Vagina (tissue), 2 donors: ENCODE measurements around the gene ZNF146. TPM values are rescaled to one million over a fixed set of nuclear protein-coding genes. Genes with fewer than 3 reads are reported as not detected.

Experiments used
- DNase-seq, 2 donors: peaks; one replicate each; pipeline ENCODE4 v3.0.0-alpha.2; 2017; ENCODE audit errors: extremely low spot score in 2 of 2
- H3K27ac ChIP-seq: fragments of 200-600 bp; sonication (generic); one replicate; pipeline ENCODE4 v1.5.1; 2019
- H3K27me3 ChIP-seq: fragments of 200-600 bp; sonication (generic); one replicate; pipeline ENCODE4 v1.5.1; 2019
- H3K36me3 ChIP-seq, 2 donors: fragments of 200-600 bp; sonication (generic); one replicate each; pipeline ENCODE4 v1.5.1; 2017 to 2019
- H3K4me1 ChIP-seq: fragments of 200-600 bp; sonication (generic); one replicate; pipeline ENCODE4 v1.5.1; 2019
- H3K4me3 ChIP-seq, 2 donors: fragments of 200-600 bp; sonication (generic); 1 replicate in 1 of 2; 2 replicates in 1 of 2; pipeline ENCODE4 v1.5.1; 2016 to 2019
- H3K9me3 ChIP-seq: fragments of 200-600 bp; sonication (generic); one replicate; pipeline ENCODE4 v1.5.1; 2019
- POLR2A ChIP-seq, 2 donors: fragments of 450-650 bp; IDR thresholded peaks; one replicate each; pipeline ENCODE4 v1.6.1; 2017; ENCODE audit warnings: antibody characterized with exemption in 2 of 2, mild to moderate bottlenecking in 2 of 2, moderate library complexity in 2 of 2
- POLR2AphosphoS5 ChIP-seq, 2 donors: sonication (generic); formaldehyde crosslinking; IDR thresholded peaks; one replicate each; pipeline ENCODE4 v1.9.0; 2017; ENCODE audit warnings: antibody characterized with exemption in 2 of 2, mild to moderate bottlenecking in 2 of 2, low read depth in 1 of 2; ENCODE audit not compliant: insufficient read depth in 1 of 2
- intact Hi-C: fragments of 100-400 bp; cut with DNase I; formaldehyde crosslinking; loops from one replicate; pipeline ENCODE4 v1.15.1; 2023
- total RNA-seq: library from RNA; depleted of rRNA; stranded (reverse); fragments of >200 nt; gene quantifications from one replicate; pipeline ENCODE4 v1.2.3, GENCODE V29; 2016
- TF ChIP-seq, protein P1 (sequence below), 3 experiments: fragments of 450-650 bp in 2 of 3; fragments of 200-600 bp in 1 of 3; sonication (generic) in 1 of 3; IDR thresholded peaks; one replicate each; pipeline ENCODE4 v1.5.1; 2017 to 2019; ENCODE audit warnings: antibody characterized with exemption in 3 of 3, mild to moderate bottlenecking in 2 of 3, moderate library complexity in 2 of 3

Gene ZNF146
- total RNA-seq, 1 donor from 2014 or later = 42.2 TPM

DNA sequence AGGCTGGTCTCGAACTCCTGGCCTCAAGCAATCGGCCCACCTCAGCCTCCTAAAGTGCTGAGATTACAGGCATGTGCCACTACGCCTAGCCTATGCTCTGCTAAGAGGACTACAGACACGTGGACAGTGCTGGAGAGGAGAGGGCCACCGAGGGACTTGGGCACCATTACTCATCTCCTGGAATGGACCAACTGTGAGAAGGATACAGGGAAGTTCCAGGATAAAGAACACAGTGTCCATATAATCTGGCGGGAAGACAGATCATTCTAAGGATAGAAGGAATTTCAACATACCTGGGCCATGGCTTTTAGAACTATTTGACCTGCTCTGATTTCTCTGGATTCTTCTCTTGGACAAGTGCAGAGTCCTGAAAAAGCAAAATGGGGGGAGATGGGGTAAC is 13.2 kb upstream of the ZNF146 start:
- TF ChIP-seq POLR2A (IDR thresholded peaks at IDR 0.05) (no peak), POLR2AphosphoS5 (IDR thresholded peaks at IDR 0.05; ENCODE audit: insufficient read depth in 1 of 2, low read depth in 1 of 2) (no peak)
- TF ChIP-seq, protein P1, sequence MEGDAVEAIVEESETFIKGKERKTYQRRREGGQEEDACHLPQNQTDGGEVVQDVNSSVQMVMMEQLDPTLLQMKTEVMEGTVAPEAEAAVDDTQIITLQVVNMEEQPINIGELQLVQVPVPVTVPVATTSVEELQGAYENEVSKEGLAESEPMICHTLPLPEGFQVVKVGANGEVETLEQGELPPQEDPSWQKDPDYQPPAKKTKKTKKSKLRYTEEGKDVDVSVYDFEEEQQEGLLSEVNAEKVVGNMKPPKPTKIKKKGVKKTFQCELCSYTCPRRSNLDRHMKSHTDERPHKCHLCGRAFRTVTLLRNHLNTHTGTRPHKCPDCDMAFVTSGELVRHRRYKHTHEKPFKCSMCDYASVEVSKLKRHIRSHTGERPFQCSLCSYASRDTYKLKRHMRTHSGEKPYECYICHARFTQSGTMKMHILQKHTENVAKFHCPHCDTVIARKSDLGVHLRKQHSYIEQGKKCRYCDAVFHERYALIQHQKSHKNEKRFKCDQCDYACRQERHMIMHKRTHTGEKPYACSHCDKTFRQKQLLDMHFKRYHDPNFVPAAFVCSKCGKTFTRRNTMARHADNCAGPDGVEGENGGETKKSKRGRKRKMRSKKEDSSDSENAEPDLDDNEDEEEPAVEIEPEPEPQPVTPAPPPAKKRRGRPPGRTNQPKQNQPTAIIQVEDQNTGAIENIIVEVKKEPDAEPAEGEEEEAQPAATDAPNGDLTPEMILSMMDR (IDR thresholded peaks at IDR 0.05) = no peak
- Histone ChIP-seq H3K4me3 (no peak overlapping the region), H3K27ac (no peak overlapping the region), H3K4me1 (no peaks in the 10 kb centered on the region), H3K36me3 (no peaks in the 10 kb centered on the region), H3K9me3 (no peaks in the 10 kb centered on the region), H3K27me3 (no peaks in the 10 kb centered on the region)
- DNase-seq = no peak
- intact Hi-C loops = no loop called here

DNA sequence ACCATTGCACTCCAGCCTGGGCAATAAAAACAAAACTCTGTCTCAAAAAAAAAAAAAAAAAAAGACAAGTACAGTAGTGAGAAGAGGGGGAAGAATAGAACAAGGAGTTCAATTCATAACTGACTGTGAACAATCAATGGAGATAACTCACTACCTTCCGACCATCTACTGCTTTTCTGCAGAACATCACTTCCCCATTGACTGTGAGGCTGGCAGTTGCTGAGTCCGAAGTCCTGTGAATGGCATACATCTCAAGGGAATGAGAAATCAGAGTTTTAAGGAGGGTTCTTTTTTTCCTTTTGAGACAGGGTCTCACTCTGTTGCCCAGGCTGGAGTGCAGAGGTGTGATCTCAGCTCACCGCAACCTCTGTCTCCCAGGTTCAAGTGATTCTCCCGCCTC is 11.6 kb upstream of the ZNF146 start:
- TF ChIP-seq POLR2A (IDR thresholded peaks at IDR 0.05) (no peak), POLR2AphosphoS5 (IDR thresholded peaks at IDR 0.05; ENCODE audit: insufficient read depth in 1 of 2, low read depth in 1 of 2) (no peak)
- TF ChIP-seq, protein P1 (IDR thresholded peaks at IDR 0.05) = no peak
- intact Hi-C loops = no loop called here
- no peaks in the 10 kb centered on the region for H3K4me1 ChIP-seq
- no peak overlapping the region for H3K4me3 ChIP-seq
- H3K27me3 ChIP-seq = no peaks in the 10 kb centered on the region
- no peaks in the 10 kb centered on the region for H3K9me3 ChIP-seq
- no peak overlapping the region for H3K27ac ChIP-seq
- DNase-seq = no peak
- H3K36me3 ChIP-seq = no peaks in the 10 kb centered on the region

DNA sequence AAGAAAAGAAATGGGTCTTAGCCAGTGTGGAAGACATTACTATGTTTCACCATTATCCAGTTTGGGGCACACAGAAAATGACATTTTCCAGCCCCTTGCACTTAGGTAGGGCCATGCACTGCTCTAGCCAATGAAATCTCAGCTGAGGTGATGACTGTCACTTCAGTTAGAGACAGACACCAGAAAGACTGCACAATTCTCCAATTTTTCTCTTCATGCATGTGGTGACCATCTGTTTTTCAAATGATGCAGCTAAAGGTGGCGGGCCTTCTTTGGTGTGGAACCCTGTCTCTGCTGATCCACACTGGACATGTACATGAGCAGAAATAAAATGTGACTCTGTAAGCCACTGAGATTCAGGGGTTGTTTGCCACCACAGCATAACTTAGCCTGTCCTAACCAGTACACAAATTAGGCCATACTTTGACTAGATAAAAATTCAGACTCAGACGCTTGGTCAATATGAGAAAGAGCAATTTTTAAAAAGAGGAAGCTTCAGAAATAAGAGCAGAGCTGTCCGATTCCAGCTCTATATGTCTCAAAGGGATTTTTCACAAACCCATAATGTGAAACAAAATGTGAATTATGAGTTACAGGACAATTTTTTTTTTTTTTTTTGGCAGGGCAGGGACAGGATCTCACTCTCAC is 7.2 kb upstream of the ZNF146 start:
- Histone ChIP-seq H3K27ac (no peak overlapping the region), H3K36me3 (no peaks in the 10 kb centered on the region), H3K9me3 (no peaks in the 10 kb centered on the region), H3K4me1 (no peaks in the 10 kb centered on the region), H3K27me3 (no peaks in the 10 kb centered on the region), H3K4me3 (no peak overlapping the region)
- TF ChIP-seq, protein P1 (IDR thresholded peaks at IDR 0.05) = no peak
- no peak for TF ChIP-seq POLR2A (IDR thresholded peaks at IDR 0.05)
- TF ChIP-seq POLR2AphosphoS5 (IDR thresholded peaks at IDR 0.05; ENCODE audit: insufficient read depth in 1 of 2, low read depth in 1 of 2) = no peak
- intact Hi-C loops = no loop called here
- DNase-seq = no peak

DNA sequence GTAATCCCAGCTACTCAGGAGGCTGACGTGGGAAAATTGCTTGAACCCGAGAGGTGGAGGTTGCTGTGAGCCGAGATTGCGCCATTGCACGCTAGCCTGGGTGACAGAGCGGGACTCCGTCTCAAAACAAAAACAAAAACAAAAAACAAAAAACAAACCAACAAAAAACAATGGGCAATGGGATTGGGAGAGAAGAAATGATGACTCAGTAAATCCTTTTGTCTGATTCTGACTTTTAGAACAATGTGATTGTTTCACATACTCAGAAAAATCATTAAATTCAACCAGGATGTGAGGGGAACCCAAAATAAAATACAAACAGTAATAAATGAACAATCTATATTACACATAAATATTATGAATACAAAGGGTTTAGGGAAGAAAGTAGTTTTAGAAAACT is 5.5 kb upstream of the ZNF146 start:
- Histone ChIP-seq H3K9me3 (no peaks in the 10 kb centered on the region), H3K4me3 (no peak overlapping the region), H3K27ac (no peak overlapping the region), H3K4me1 (peaks cover 11% of the 10 kb centered on the region), H3K36me3 (no peaks in the 10 kb centered on the region), H3K27me3 (no peaks in the 10 kb centered on the region)
- TF ChIP-seq POLR2AphosphoS5 (IDR thresholded peaks at IDR 0.05; ENCODE audit: insufficient read depth in 1 of 2, low read depth in 1 of 2) = no peak
- TF ChIP-seq, protein P1 (IDR thresholded peaks at IDR 0.05) = no peak
- TF ChIP-seq POLR2A (IDR thresholded peaks at IDR 0.05) = no peak
- DNase-seq = no peak
- intact Hi-C loops = no loop called here

DNA sequence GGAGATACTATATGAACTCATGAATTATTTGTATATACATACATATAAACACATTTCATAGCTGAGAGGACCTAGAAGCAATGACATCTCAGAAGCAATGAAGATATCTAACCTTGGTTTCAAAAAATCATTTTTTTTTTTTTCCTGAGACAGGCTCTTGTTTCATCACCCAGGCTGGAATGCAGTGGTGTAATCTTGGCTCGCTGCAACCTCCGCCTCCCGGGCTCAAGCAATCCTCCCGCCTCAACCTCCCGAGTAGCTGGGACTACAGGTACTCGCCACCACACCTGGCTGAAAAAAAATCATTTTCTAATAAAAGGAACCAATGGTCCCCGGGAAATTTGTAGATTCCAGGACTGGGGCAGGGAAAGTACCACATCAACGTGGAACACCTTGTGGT is 4.4 kb upstream of the ZNF146 start:
- Histone ChIP-seq H3K27ac (no peak overlapping the region), H3K9me3 (no peaks in the 10 kb centered on the region), H3K4me3 (no peak overlapping the region), H3K36me3 (no peaks in the 10 kb centered on the region), H3K4me1 (peaks cover 12% of the 10 kb centered on the region), H3K27me3 (no peaks in the 10 kb centered on the region)
- TF ChIP-seq, protein P1 (IDR thresholded peaks at IDR 0.05) = no peak
- no peak for TF ChIP-seq POLR2AphosphoS5 (IDR thresholded peaks at IDR 0.05; ENCODE audit: insufficient read depth in 1 of 2, low read depth in 1 of 2)
- no peak for TF ChIP-seq POLR2A (IDR thresholded peaks at IDR 0.05)
- intact Hi-C loops = no loop called here
- no peak for DNase-seq
